PC-9 (cell line): ENCODE measurements around the gene DYSF. TPM values are rescaled to one million over a fixed set of nuclear protein-coding genes. Genes with fewer than 3 reads are reported as not detected.

Experiments
- BruUV-seq: library from RNA; stranded (reverse); fragments of 400-500 nt; replicated peaks from 2 replicates; lab custom pipeline; 2021; lab: Mats Ljungman, UMichigan
- CTCF ChIA-PET: fragments of 300-600 bp; sonication (Branson Sonifier 250); formaldehyde crosslinking; loops from one replicate; lab custom pipeline; 2022; ENCODE audit warnings: antibody characterized with exemption; lab: Charles Lee
- POLR2A ChIA-PET: fragments of 300-600 bp; sonication (Branson Sonifier 250); formaldehyde crosslinking; loops from one replicate; lab custom pipeline; 2022; ENCODE audit warnings: antibody characterized with exemption; ENCODE audit not compliant: unreplicated experiment; lab: Charles Lee
- DNase-seq, 2 experiments: peaks; one replicate each; pipeline versions ENCODE4 v3.0.0 to v3.0.0-alpha.2; 2015 to 2022; ENCODE audit warnings: mixed read lengths in 1 of 2
- H2AFZ ChIP-seq: fragments of 200-600 bp; sonication (generic); 2 replicates; pipeline ENCODE4 v1.8.1; 2017; ENCODE audit warnings: antibody characterized with exemption
- H3F3A ChIP-seq: fragments of 200-600 bp; sonication (generic); 2 replicates; pipeline ENCODE4 v1.8.1; 2017; ENCODE audit warnings: antibody characterized with exemption, mild to moderate bottlenecking, low read depth; ENCODE audit not compliant: insufficient read depth
- H3K27ac ChIP-seq: fragments of 200-600 bp; sonication (generic); 2 replicates; pipeline ENCODE4 v1.6.1; 2016; ENCODE audit warnings: mixed run types
- H3K27me3 ChIP-seq: fragments of 200-600 bp; sonication (generic); 2 replicates; pipeline ENCODE4 v1.6.1; 2016; ENCODE audit warnings: low read depth, mixed run types; ENCODE audit not compliant: insufficient read depth
- H3K36me3 ChIP-seq: fragments of 200-600 bp; sonication (generic); 2 replicates; pipeline ENCODE4 v1.6.1; 2016; ENCODE audit warnings: low read depth, mixed run types
- H3K4me1 ChIP-seq: fragments of 200-600 bp; sonication (generic); replicated peaks from 2 replicates; pipeline ENCODE4 v1.6.1; 2016; ENCODE audit warnings: mixed run types; ENCODE audit not compliant: insufficient read depth
- H3K4me2 ChIP-seq: fragments of 200-600 bp; sonication (generic); 2 replicates; pipeline ENCODE4 v1.6.1; 2017; ENCODE audit warnings: mixed run types
- H3K4me3 ChIP-seq: fragments of 200-600 bp; sonication (generic); 2 replicates; pipeline ENCODE4 v1.6.1; 2016; ENCODE audit warnings: mixed run types
- H3K79me2 ChIP-seq: fragments of 200-600 bp; sonication (generic); 2 replicates; pipeline ENCODE4 v1.6.1; 2017; ENCODE audit warnings: low read depth, mixed run types
- H3K9me2 ChIP-seq: fragments of 200-600 bp; sonication (generic); 2 replicates; pipeline ENCODE4 v1.8.1; 2017; ENCODE audit warnings: mild to moderate bottlenecking; ENCODE audit not compliant: insufficient read depth
- H3K9me3 ChIP-seq: fragments of 200-600 bp; sonication (generic); 2 replicates; pipeline ENCODE4 v1.8.1; 2016; ENCODE audit warnings: low read depth; ENCODE audit not compliant: insufficient read depth
- H4K20me1 ChIP-seq: fragments of 200-600 bp; sonication (generic); 2 replicates; pipeline ENCODE4 v1.8.1; 2017; ENCODE audit not compliant: insufficient read depth
- EZH2 ChIP-seq: fragments of 200-600 bp; sonication (generic); IDR thresholded peaks from 2 replicates; pipeline ENCODE4 v1.8.0; 2017; ENCODE audit warnings: antibody characterized with exemption, low read depth
- intact Hi-C: fragments of 100-400 bp; cut with micrococcal nuclease; formaldehyde crosslinking; loops from one replicate; pipeline ENCODE4 v1.10.0; 2022; ENCODE audit not compliant: unreplicated experiment
- total RNA-seq: library from RNA; stranded (reverse); gene quantifications from 2 replicates; pipeline ENCODE4 v1.2.3, GENCODE V29; 2021
- TF ChIP-seq, protein P1 (sequence below): fragments of 200-600 bp; sonication (generic); conservative IDR thresholded peaks from 2 replicates; pipeline ENCODE4 v1.6.1; 2017; ENCODE audit warnings: mixed run types, antibody characterized with exemption, mild to moderate bottlenecking, moderate library complexity

Gene DYSF
- total RNA-seq, 1 experiment from 2014 or later, result 12.2 TPM

- CTCF ChIA-PET, result interaction anchor here (0.7 kb wide), 1 partner anchor 106 kb away, joined by 10 read pairs; no protein-coding TSS in a partner anchor
- Histone ChIP-seq H3K4me1 (0 out of 2 replicates have a peak, but pooled peaks cover 11% of the 10 kb centered on the region), H4K20me1 (no peaks in the 10 kb centered on the region), H3F3A (no peaks in the 10 kb centered on the region), H3K4me3 (no peak overlapping the region), H3K9me2 (no peaks in the 10 kb centered on the region), H2AFZ (no peak overlapping the region), H3K36me3 (no peaks in the 10 kb centered on the region), H3K4me2 (no peak overlapping the region), H3K27ac (no peak overlapping the region), H3K27me3 (no peaks in the 10 kb centered on the region), H3K9me3 (no peaks in the 10 kb centered on the region), H3K79me2 (no peaks in the 10 kb centered on the region)
- POLR2A ChIA-PET, result no interaction called here
- intact Hi-C loops, result loop anchor here (10.0 kb wide), 1 partner anchor 101 kb away; no protein-coding TSS in a partner anchor
- no peak for DNase-seq
- no TSS peak for BruUV-seq
- TF ChIP-seq EZH2, result no peak
- TF ChIP-seq, protein P1, sequence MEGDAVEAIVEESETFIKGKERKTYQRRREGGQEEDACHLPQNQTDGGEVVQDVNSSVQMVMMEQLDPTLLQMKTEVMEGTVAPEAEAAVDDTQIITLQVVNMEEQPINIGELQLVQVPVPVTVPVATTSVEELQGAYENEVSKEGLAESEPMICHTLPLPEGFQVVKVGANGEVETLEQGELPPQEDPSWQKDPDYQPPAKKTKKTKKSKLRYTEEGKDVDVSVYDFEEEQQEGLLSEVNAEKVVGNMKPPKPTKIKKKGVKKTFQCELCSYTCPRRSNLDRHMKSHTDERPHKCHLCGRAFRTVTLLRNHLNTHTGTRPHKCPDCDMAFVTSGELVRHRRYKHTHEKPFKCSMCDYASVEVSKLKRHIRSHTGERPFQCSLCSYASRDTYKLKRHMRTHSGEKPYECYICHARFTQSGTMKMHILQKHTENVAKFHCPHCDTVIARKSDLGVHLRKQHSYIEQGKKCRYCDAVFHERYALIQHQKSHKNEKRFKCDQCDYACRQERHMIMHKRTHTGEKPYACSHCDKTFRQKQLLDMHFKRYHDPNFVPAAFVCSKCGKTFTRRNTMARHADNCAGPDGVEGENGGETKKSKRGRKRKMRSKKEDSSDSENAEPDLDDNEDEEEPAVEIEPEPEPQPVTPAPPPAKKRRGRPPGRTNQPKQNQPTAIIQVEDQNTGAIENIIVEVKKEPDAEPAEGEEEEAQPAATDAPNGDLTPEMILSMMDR, result no peak
Measured at GRCh38 chr2:71693286-71694270, 240.2 kb downstream of the DYSF start.

DNA sequence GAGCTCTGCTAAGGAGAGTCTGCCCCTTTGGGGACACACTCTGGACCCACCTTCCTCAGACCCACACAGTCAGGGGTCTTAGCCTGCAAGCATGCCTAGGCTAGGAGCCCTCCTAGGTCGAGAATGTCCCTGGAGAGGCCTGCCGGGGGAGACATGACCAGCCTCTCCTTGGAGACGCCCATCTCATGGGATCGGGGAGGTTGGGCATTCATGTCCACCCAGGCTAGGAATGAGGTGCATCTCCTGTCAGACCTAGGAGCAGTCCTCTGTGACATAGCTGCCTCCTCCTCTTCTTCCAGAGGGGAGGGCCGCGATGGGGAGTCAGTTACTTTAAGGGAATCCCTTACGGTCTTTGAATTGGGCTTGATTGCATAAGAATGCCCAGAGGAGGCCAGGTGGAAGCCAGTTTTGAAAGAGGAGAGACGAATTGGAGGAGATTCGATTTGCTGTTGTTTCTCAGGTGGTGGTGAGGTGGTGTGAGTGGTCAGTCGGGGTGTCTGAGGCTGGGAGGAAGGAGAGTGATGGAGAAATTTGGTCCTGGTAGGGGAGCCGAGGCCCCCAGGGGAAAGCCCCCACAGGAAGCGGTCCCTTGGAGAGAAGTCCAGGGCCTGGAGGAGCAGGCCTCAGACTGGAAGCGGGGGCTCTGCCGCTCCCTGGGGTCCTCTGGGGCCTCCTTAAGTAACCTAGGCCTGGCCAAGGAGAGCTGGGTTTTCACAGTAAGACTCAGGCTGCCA lies 241.3 kb downstream of the DYSF start:
- CTCF ChIA-PET, result no interaction called here
- Histone ChIP-seq H3K36me3 (no peaks in the 10 kb centered on the region), H3K4me1 (0 out of 2 replicates have a peak, but pooled peaks cover 11% of the 10 kb centered on the region), H3K27ac (no peak overlapping the region), H3K79me2 (no peaks in the 10 kb centered on the region), H3K27me3 (no peaks in the 10 kb centered on the region), H3K4me2 (no peak overlapping the region), H2AFZ (no peak overlapping the region), H4K20me1 (no peaks in the 10 kb centered on the region), H3K9me3 (no peaks in the 10 kb centered on the region), H3F3A (no peaks in the 10 kb centered on the region), H3K4me3 (no peak overlapping the region), H3K9me2 (no peaks in the 10 kb centered on the region)
- intact Hi-C loops, result loop anchor here (10.0 kb wide), 1 partner anchor 100 kb away; no protein-coding TSS in a partner anchor
- TF ChIP-seq EZH2, result no peak
- TF ChIP-seq, protein P1, result no peak
- POLR2A ChIA-PET, result no interaction called here
- no TSS peak for BruUV-seq
- no peak for DNase-seq
